NCI-H510A (cell line): ENCODE measurements around the gene KLHL30.
A peak's percentile ranks its signal among the peaks of the same experiment; 100 is the strongest.

Source experiments
- DNase-seq: peaks from one replicate; lab custom pipeline; 2025; lab: John Stamatoyannopoulos, UW

Gene KLHL30

DNA sequence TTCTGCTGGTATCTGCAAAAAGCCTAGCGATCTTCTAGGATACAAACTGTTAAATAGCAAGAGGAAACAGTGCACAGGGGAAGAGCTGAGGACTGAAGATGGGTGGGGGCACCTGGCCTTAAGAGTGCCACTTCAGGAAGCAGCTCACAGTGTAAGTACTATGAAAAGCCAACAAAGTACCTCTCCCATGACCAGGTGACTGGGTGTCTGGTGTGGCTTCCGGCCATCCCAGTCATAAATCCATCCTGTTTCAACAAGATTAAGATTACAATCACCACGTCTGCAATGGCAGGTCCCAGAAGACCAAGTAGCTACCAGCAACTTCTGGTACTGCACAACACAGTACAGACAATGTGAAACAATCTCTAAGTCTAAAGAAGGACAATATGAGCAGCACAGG lies 36.2 kb downstream of the KLHL30 start:
- peak; percentile 89 for DNase-seq

DNA sequence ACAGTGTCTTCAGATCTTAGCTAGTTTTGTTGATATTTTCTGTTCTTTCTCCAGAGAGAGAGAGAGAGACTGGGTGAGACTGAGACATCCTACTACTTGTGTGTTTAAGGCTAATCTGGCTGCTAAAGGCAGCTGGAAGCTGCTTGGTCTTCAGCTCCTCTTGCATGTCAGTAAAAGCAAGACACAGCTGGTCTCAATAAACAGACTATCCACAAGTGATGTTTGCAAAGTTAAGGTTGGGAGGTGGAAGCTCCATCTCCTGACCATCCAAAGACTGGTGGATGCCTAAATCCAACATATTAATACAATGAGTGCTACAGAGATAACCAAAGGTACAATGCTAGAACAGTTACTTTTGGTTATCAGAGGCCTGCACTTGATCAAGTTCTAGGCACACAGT lies 38.1 kb downstream of the KLHL30 start:
- no peak for DNase-seq

DNA sequence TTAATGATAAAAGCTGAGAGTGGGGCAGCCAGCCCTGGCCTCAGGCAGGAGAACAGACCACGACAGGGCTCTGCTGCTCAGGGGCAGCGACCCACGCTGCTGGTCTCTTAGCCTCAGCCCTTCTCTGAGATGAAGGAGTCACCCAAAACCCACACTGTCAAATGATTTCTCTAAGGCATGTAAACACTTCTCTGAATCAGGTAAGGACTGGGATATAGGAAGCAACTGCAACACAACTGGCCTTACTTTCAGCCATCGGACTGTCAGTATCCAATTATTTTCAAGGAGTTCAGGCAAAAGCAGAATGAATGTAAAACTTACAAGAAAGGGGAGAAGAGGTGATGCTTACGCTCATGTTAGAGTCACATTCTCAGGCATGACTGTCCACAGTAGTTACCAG lies 42.1 kb downstream of the KLHL30 start:
- DNase-seq, result no peak

DNA sequence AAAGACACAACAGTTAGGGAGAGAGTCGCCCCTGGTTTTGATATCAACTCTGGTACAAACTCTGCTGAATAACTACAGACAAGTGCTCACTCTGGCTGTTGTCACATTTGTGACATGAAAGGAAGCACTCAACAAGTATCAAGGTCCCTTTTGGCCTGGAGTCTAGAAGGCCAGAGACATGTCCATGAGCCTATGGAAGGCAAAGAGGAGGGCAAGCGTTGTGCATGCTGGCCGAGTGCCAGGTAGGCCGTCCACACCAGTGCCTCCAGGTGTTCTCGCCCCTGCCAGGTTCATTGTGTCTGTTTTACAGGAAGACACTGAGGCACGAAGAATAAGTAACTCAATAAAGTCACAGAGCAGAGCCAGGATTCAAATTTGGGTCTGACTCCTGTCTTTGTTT lies 43.9 kb downstream of the KLHL30 start:
- no peak for DNase-seq

DNA sequence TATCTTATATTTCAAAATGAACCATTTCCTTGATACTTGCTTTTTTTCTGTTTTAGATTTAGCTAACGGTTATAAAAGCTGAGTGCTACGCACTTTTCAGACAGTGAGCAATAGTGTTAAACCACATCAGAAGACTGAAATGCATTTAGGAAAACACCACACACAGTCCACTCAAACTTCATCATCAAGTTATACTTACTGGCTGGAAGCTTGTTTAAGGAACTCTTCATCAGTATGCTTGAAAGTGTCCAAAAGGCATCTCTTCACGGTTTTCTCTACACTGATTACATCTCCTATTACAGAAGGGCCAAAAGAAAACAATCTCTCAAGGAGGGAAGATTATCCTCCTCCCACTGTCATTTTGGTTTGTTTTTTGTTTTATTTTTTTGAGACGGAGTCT lies 45.4 kb downstream of the KLHL30 start:
- DNase-seq, result no peak

DNA sequence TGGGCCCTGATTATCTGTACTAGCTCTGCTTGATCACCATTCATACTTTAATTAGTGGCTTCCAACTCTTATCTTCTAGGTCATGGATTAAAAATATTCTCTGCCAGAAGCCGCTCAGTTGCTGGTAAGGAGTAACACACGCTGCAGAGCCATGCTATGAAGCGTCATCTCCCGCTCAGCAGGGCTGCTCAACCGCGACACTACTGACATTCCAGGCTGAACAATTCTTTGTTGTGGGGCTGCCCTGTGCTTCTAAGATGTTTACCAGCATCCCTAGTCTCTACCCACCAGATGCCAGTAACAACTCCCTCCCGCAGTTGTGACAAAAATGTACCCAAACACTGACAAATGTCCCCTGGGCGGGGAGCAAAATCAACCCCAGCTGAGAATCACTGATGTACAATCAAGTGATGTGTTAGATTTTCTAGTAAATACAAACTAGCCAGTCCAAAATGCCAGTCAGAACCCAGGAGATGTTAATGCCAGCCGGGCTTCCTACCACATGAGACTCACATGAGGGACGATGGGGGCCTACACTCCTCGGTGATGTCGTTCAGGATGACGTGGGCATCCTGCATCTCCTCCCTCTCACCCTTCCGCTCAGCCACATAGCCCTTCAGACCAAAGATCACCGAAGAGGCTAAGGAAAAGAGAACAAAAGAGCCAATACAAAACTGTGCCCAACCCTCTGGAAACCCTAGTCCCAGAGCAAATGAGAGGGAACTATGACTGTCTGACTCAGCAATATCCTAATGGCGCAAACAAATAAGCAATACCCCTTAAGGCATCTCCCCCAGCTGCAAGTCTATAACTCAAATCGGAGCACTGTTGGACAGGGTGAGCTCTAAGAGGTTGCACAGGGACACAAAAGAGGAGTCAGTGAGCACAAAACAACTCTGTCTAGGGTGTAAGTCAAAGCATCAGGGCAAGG lies 49.4 kb downstream of the KLHL30 start:
- no peak for DNase-seq

DNA sequence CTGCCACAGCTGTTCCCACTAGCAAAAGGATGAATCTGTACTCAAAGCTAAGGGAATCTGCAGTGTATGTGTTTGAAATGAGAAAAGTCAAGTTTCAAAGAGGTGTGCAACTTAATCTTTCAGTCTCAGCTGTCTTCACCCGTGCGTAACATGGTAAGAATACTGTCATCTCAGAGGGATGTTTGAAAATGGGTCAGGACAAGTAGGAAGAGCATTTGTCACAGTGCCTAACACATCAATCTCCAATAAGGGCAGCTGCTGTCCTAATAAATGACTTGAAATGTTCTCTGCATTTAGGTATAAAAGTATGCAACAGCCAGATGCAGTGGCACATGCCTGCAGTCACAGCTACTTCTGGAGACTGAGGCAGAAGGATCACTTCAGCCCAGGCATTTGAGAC lies 52.0 kb downstream of the KLHL30 start:
- no peak for DNase-seq
